COR-L47 (cell line): ENCODE results near the gene GRIK4.

ENCODE experiments used
- DNase-seq: peaks from one replicate; lab custom pipeline; 2025; lab: John Stamatoyannopoulos, UW

Gene GRIK4

DNA sequence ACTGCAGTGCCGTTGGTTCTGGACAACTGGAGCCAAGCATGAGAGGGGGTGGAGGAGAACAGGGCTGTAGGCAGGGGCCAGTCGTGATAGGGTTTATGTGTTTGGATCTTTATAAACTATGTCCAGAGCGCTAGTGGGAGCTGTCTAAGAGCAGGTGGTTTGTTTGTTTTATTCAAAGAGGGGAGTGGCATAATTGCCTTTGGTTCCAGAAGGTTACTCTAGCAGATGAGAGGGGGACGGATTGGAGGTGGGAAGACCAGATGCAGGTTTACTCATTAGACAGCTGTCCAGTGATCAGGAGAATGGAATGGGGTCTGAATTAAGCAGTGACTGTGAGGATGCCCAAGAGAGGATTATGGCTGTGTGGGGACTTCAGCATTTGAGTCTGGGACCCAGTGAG lies 403.1 kb downstream of the GRIK4 start:
- DNase-seq, result no peak

DNA sequence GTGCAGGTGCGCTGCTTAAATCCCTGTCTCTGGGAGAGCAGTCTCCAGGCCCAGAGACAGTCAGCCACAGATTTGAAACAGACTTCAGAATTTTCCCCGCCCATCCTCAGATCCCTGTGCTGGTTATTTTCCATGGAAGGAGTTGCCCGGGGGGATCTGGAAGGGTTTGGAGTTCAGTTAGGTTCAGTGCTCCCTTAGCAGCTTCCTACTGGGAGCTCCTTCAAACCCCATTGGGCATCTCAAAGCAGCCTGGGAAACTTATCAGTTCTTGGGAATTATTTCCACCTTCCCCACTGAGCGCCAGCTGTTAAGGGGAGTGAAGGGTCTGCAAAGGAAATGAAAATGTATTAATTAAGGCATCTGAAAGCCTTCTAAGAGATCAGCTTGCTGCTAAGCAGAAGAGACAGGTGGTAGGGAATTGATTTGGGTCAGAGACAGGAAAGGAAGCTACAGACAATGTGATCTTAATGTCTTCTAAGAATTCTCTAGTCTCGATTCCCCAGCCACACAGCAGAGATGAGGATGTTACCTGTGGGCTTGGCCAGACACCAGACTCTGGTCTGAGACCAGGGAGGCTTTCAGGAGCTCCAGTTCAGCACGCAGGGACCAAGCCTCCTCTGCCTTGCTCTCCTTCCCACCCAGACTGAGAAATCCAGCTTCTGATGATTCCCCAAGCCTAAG lies 406.2 kb downstream of the GRIK4 start:
- no peak for DNase-seq

DNA sequence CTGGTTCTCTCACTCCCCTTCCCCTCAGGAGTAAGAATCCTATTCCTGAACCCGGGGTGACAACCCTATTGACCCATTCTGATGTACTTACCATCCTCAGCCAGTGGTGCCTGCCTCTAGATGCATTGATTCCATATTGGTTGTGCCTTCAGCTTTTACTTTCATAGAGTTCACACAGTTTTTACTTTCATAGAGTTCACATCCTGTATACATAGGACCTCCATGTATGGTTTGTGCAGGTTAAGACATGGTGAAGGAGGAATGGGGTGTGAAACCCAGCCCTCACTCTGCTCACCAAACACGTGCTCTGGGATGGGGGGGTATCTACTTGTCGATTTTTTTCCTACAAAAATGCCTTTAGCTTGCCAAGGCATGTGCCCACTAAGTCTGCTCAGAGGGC lies 406.7 kb downstream of the GRIK4 start:
- DNase-seq, result no peak

DNA sequence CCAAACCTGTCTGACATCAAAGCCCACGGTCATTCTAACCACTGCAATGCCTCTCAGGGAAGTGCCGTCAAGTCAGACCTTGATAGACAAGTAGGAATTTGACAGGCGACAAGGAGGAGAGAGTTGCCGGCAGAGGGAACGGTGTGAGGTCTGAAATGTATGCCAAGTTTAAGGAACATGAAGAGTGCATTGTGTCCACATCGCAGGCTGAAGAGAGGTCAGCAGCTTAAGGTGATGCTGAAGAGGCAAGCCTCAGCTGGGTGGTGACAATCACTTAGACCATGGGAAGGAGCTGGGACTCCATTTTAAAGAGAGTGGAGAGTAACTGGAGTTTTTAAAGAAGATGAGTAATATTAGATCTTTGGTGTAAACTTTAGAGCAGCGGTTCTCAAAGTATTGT lies 407.5 kb downstream of the GRIK4 start:
- DNase-seq, result no peak

DNA sequence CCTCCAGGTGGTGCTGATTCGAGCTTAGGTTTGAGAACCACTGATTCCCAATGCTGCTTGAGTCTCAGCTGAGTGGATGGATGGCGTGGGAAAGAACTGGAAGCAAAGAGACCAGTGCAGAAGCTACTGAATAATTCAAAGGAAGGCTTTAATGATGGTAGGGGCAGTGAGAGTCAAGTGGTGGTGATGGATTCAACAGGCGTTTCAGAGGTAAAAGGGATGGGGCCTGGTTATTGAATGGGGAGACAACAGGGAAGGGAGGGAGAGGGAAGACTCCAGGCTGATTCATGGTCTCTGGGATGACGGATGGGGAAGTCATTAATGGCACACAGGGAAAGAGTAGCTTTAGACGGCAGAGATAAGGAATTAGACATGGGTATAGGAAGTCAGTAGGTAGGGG lies 408.0 kb downstream of the GRIK4 start:
- DNase-seq, result no peak

DNA sequence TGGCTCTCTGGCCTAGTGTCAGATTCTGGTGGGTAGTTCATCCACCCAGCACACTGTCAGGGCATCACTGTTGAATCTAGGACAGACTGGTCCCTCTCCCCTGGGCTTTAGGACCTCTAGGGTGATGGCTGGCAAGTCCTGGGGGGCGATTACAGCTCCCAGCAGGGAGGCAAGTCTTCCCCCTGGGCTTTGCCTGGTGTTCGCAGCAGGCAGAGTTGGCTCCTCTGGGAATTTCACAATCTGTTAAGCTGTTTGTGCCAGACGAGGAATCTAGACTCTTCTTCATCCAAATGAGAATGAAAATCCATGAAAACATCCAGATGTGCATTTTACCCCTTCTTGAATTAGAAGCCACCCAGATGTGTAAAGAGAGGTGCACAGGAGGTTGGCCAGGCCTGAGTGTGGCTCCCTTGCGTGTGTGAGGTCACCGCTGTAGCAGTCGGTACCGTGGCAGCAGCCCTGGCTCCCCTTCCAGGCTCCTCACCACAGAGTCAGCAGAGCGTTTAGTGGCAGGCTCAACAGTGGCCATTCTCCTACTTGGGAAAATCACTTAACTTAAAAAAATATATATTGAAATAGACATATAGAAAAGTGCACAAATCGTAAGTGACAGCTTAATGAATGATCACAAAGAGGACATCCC lies 412.4 kb downstream of the GRIK4 start:
- DNase-seq, result no peak

DNA sequence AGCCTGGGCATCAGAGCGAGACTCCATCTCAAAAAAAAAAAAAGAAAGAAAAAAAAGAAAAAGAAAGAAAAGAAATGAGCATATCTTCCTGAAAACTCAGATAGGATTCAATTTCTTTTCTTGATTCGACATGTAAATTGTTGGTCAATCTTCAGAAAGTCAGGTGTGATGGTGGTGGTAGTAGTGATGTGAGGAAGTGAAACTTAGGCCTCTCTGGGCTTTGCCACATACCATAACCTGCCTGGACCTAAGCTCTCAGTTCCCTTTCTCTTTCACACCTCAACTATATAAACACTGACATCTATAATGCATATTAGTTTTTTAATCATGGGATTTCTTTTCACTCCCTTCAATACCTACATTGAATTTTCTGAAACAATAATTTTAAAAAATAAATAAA lies 414.4 kb downstream of the GRIK4 start:
- no peak for DNase-seq

DNA sequence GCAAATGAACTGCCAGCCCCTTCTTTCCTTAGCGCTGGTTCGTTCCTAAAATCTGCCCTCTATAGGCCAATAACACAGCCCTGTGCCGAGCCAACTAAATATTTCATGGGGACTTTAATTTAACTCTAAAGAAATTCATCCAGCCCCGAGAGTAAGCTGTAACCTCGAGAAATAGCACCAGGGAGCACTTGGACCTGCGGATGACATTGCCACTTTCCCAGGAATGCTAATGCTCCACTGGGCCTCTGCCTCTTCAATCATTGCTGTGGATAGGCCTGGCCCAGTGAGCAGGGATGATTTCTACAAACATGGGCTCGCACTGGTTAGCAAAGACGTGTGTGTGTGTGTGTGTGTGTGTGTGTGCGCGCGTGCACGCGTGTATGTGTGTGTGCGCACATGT lies 417.1 kb downstream of the GRIK4 start:
- no peak for DNase-seq

DNA sequence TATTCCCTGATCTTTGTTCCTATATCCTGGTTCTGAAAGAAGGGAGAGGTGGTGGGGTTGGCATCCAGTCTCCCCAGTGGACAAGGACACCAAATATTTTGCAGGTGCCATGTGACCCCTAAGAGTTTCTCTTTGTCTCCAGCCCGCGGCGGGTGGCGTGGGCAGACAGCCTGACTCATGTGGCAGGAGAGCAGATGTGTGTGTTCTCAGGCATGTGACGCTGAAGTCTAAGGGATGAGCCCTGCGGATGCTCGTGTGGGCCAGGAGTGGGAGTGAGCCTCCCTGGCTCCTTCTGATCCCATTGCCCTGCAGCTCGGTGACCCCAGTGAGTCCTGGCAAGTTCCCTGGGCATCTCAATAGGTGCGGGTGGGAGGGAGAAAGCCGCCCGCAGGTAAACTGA lies 417.5 kb downstream of the GRIK4 start:
- DNase-seq, result no peak

DNA sequence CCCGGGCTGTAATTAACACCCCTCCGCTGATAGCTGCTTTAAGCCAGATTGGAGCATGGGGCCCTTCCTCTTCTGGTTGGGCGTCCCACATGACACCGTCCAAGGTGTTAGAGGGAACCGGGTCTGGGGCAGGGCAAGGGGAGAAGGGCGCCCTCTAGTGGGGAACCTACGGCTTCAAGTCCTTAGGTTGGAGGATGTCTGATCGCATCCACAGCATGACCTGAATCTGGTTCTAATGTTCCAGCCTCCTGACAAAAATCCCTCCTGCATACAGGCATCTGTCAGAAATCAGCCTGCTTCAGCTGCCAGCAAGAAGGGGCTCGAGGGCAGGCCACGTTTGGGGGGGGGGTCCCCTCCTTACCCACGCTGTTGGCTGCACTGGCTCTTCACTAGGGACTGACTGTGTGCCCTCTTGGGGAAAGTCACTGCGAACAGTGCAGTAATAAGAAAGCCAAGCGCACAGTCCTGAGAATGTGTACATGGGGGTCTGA lies 418.2 kb downstream of the GRIK4 start:
- no peak for DNase-seq

DNA sequence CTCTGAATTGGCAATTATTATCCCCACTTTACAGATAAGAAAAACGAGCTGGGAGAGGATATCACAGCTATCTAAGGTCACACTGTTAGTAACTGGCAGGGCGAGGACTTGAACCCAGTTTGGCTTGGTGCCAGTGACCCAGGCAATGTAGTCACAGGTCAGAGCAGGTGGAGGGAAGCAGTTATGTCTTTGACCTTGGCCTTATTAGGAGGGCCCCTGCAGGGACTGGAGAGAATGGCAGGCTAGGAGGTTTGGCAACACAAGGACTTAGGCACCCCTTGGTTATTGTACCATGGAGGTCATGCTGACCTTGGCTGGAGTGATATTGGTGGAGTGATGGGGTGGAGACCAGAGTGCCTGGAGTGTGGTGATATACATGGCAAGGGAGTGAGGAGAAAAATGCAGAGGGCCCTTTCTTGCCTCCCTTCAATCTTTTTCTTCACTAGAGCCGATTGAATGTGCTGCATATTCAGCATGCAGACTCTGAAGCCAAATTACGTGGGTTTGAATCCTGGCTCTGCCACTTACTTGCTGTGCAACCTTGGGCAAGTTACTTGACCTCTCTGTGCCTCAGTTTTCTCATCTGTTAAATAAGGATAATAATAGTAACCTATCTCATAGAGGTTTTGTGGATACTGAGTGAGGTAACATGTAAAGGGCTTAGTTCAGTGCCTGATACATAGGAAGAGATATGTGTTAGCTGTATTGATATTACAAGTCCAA lies 419.7 kb downstream of the GRIK4 start:
- DNase-seq, result no peak

DNA sequence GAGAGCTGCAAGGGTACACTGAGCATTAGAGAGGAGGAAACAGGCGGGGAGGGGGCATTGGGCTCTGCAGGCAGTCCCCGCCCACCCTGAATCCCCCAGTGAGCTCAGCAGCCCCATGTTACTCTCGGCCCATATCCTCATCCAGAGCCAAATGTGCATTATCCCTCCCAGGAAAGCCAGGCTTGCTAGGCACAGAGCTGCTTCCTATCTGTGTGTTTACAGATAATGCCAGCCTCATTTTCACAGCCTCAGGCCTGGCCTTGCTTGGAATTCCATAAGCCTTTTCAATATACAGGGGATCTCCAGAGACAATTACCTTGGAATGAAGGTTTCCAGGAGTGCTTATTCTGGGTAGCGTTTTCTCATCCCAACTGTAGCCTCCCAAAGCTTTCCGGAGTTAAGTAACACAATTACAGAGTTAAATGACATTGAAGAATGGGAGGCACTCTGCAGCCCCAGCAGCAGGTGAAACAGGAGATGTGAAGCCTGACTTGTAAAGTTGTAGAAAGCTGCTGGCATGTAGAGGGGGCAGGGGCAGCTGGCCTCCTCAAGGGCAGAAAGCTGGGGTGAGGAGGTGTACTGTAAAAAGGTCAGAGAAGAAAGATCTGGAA lies 420.9 kb downstream of the GRIK4 start:
- DNase-seq, result no peak

DNA sequence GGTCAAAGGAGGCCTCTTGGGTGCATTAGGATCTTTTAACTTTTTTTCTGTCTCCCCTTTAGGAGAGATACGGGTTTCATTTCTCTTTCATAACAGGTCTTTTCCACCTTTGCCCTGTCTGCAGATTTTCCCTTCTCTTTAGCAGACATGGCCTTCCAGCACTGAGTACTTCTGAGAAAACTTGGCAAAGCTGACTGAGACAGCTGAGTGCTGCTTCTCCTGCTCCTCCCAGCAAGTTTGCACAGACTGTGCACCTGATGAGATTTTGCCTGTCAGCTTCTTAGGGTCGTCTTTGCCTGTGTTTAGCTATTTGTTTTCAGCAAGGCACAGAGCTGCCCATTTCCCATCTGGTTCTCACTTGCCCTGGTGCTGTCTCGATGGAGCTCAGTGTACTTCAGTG lies 424.8 kb downstream of the GRIK4 start:
- no peak for DNase-seq

DNA sequence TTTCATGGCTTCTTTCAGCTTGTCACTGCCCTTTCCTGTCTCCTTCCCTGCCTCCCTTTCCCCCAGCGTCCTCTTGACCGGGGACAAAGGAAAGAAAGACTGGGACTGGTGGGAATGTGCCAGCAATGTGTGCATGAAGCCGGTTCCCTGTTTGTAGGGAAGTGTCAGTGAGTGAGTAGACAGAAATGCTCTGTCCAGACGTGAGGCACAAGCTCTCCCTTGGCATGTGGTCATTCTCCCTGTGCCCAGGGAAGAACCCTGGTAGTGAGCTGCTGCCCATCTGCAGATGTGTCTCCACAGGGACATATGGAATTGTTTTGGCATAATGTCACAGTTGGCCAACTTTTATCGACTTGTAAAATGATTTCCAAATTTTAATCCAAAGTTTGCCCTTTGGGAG lies 426.0 kb downstream of the GRIK4 start:
- DNase-seq, result no peak

DNA sequence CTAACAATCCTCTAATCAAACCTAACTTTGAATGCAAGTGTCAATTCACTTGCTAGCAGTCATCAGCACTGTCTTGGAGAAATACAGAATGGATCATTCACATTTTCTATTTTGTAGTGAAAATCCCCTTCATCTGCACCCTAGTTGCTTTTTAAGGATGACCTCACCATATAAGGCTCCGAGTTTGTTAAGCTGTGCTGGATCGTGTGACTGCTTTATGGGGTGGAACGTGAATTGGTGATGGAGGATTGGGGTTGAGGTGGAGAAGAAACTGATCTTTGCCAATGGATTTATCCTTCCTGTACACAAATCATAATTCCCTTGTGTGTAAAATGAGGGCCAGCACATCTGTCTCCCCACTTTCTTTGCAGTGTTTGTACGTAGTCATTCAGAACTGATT lies 426.7 kb downstream of the GRIK4 start:
- no peak for DNase-seq

DNA sequence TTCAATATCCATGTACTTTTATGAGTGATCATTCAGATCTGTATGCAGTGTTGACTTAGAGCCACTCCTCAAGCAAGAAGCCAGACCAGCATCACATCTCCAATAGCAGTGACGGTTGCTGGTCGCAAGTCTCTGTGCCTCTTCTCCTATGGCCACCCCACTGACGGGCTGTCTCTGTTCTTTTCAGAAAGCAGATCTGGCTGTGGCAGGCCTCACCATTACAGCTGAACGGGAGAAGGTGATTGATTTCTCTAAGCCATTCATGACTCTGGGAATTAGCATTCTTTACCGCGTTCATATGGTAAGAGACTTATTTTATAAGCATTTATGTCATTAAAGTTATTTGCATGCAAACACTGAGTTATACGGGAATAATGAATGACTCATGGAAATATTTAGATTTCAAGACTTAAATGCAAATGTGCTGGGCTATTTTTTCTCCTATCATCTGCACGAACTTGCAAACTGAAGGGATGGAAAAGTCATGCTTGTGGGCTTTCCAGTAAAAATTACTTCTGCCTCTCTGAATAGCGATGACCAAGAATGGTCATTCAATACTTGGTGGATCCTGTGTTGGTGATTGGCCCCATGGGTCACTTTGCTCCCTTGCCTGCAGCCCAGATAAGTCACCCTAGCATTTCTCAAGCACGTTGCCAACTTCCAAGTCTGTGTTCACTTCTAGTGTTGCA lies 428.8 kb downstream of the GRIK4 start:
- no peak for DNase-seq

DNA sequence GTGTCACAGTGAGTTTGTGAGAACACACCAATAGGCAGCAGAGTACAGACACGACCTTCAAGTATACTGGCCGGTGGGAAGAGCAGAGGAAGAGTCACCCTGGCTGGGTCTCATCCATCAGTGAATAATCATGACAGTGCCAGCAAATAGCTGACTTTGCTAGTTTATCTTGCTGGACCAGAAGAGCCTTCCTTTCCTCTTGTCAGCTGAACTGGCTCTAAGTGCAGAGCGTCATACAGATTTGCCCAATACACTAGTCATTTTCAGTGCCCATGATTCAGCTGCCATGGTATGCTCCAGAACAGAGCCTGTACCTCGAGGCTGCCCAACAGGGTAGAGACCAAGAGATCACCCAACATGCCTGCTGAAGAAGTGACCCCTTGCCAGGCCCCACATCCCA lies 429.5 kb downstream of the GRIK4 start:
- DNase-seq, result no peak

DNA sequence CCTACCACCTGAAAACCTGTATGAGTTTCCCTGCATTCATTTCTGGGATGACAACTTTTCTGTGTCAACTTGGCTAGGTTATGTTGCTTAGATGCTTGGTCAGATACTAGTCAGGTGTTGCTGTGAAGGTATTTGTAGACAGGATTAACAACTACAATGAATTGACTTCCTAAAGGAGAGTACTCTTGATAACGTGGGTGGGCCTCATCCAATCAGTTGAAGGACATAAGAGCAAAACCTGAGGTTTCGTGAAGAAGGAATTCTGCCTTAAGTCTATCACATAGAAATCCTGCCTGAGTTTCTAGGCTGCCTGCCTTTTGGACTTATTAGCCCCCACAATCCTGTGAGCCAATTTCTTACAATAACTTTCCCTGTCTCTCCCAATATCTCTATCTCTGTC lies 431.2 kb downstream of the GRIK4 start:
- no peak for DNase-seq

DNA sequence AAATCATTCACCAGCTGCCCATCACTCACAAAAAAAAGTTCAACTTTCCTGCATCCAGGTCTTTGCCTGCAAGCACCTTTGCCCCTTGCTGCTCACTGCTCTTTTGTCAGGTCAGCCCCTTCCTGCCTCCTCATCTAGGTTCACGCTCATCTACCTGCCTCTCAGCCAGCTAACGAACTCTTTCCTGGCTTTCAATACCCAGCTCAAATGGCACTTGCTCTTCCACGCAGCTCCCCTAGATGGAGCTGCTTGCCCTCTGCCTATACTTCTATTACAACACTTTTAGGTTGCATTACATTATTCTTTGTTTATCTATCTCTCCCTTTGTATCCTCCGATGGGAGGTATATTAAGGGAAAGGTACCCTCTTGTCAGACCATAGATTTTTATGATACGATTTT lies 433.5 kb downstream of the GRIK4 start:
- DNase-seq, result no peak

DNA sequence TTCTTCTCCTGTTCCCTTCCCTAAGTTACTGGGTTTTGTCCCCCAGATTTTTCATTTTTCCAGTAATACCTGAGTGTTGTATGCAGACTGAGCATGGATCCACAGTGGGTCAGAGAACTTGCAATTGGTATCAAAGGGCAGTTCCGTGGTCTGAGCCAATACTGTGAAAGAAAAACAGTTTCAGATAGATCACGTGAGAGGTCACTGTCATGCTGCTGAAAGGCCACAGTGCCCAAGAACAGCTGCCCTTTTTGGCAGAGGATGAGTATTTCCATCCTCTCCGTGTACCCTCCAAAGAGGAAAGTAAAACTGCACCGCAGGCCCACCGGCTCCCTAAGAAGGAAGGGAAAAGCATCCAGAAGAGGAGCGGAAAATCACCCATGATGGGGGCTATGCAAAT lies 439.3 kb downstream of the GRIK4 start:
- no peak for DNase-seq

DNA sequence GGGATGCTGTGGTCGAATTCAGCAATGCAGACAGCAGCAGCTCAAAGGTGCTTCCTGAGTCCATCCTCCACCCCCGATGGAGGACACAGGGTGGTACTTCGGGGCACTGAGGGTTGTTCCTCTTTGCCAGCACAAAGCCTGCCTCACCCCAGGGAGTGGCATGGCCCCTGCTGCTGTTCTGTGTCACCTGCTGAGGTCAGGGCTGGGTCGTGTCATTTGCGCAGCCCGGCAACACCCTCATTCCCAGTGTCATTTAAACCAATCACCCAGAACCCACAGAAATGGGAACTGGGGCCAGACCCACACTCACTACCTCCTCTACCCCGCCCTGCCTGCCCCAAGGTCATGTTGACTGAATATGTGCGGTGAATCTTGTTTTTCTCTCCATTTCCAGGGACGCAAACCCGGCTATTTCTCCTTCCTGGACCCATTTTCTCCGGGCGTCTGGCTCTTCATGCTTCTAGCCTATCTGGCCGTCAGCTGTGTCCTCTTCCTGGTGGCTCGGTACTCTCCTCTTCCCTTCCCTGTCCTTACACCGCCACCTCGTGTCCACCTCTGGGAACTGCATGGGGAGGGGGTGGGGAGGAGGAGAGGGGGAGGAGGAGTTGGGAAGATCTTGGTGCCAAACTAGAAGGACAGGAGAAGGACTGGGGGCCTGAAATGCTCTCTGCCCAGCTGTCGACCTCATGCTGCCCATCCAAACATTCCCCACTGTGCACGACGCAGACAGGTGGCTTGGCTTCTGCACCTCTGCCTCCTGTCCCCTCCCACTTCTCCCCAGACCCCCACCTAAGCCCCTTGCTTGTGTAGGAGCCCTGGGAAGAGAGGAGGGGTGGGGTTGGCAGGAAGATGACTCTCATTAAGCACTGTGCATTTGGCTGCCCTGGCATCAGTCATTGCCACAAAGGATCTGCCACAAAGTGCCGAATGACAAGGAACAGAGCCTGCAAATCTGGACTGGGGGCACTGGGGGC lies 441.2 kb downstream of the GRIK4 start:
- DNase-seq, result peak; percentile 81
